Esophagus muscularis mucosa (tissue), 4 donors: ENCODE measurements around the gene GLG1. TPM values are rescaled to one million over a fixed set of nuclear protein-coding genes. Genes with fewer than 3 reads are reported as not detected.
A peak's percentile ranks its signal among the peaks of the same experiment; 100 is the strongest.

ENCODE experiments used
- DNase-seq: peaks from one replicate; pipeline ENCODE4 v3.0.0-alpha.2; 2017; ENCODE audit errors: extremely low spot score
- H3K27ac ChIP-seq, 4 donors: fragments of 200-600 bp; sonication (generic); replicated peaks in 1 of 4; 1 replicate in 3 of 4; 2 replicates in 1 of 4; pipeline ENCODE4 v1.5.1; 2016 to 2019; ENCODE audit warnings: mild to moderate bottlenecking in 1 of 4
- H3K27me3 ChIP-seq, 4 donors: fragments of 200-600 bp; sonication (generic); one replicate each; pipeline versions ENCODE4 v1.5.1 to v1.6.0; 2016 to 2019
- H3K36me3 ChIP-seq, 4 donors: fragments of 200-600 bp; sonication (generic); one replicate each; pipeline ENCODE4 v1.5.1; 2016 to 2019
- H3K4me1 ChIP-seq, 4 donors: fragments of 200-600 bp; sonication (generic); one replicate each; pipeline ENCODE4 v1.5.1; 2016 to 2019
- H3K4me3 ChIP-seq, 4 donors: fragments of 200-600 bp; sonication (generic); 1 replicate in 2 of 4; 2 replicates in 2 of 4; pipeline ENCODE4 v1.5.1; 2016 to 2019; ENCODE audit warnings: mild to moderate bottlenecking in 4 of 4, moderate library complexity in 1 of 4
- H3K9me3 ChIP-seq, 4 donors: fragments of 200-600 bp; sonication (generic); 1 replicate in 3 of 4; 2 replicates in 1 of 4; pipeline ENCODE4 v1.5.1; 2016 to 2019
- EP300 ChIP-seq: sonication (generic); formaldehyde crosslinking; IDR thresholded peaks from one replicate; pipeline ENCODE4 v1.6.1; 2017; ENCODE audit warnings: antibody characterized with exemption
- POLR2A ChIP-seq: fragments of 450-650 bp; IDR thresholded peaks from one replicate; pipeline ENCODE4 v1.6.1; 2017; ENCODE audit warnings: antibody characterized with exemption, moderate library complexity, mild to moderate bottlenecking, low read depth
- POLR2AphosphoS5 ChIP-seq, 2 donors: sonication (generic); formaldehyde crosslinking; IDR thresholded peaks; one replicate each; pipeline ENCODE4 v1.6.1; 2017; ENCODE audit warnings: antibody characterized with exemption in 2 of 2
- WGBS: methylation state at CpG from one replicate; pipeline ENCODE4 v1.1.5; 2018; 5-methylcytosine and 5-hydroxymethylcytosine counted together
- intact Hi-C: fragments of 100-400 bp; cut with DNase I; formaldehyde crosslinking; loops from one replicate; pipeline ENCODE4 v1.15.1; 2023
- total RNA-seq, 4 donors: library from RNA; depleted of rRNA; stranded (reverse); fragments of >200 nt; gene quantifications; one replicate each; pipeline versions ENCODE4 v1.1.0 to v1.2.1, GENCODE V29; 2016
- TF ChIP-seq, protein P1 (sequence below), 3 experiments: fragments of 200-600 bp in 2 of 3; fragments of 450-650 bp in 1 of 3; sonication (generic) in 2 of 3; IDR thresholded peaks; one replicate each; pipeline ENCODE4 v1.5.1; 2017 to 2019; ENCODE audit warnings: antibody characterized with exemption in 3 of 3, mild to moderate bottlenecking in 2 of 3, moderate library complexity in 1 of 3

Gene GLG1
- total RNA-seq, 4 donors from 2014 or later = 92.8 to 128 (median 121) TPM

DNA sequence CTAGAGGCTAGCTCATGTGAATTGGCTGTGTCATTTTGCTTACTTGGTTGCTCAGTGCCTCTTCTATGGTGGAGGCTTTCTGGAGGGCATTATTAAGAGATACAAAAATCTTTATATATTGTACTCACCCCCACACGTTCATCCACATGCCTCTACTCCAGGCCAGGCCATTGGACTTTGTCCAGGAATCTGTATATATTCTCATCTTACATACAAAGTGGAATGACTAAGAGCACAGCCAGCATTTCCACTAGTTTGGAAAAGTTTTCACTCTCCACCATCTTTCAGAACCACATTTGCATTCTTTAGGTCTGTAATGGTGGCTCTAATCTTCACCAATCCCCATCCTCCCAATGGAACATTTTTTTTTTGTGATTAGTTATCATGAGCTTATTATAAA is 4.8 kb upstream of the GLG1 start:
- Histone ChIP-seq H3K4me1 (peaks cover 7 to 11% (median 9%) of the 10 kb centered on the region in 4 donors), H3K27me3 (no peaks in the 10 kb centered on the region), H3K27ac (no peak overlapping the region), H3K9me3 (no peaks in the 10 kb centered on the region), H3K36me3 (no peaks in the 10 kb centered on the region), H3K4me3 (no peak overlapping the region)
- intact Hi-C loops = no loop called here
- DNase-seq = no peak
- no peak for TF ChIP-seq EP300
- no peak for TF ChIP-seq POLR2A
- TF ChIP-seq POLR2AphosphoS5 (IDR thresholded peaks at IDR 0.05) = no peak
- TF ChIP-seq, protein P1, sequence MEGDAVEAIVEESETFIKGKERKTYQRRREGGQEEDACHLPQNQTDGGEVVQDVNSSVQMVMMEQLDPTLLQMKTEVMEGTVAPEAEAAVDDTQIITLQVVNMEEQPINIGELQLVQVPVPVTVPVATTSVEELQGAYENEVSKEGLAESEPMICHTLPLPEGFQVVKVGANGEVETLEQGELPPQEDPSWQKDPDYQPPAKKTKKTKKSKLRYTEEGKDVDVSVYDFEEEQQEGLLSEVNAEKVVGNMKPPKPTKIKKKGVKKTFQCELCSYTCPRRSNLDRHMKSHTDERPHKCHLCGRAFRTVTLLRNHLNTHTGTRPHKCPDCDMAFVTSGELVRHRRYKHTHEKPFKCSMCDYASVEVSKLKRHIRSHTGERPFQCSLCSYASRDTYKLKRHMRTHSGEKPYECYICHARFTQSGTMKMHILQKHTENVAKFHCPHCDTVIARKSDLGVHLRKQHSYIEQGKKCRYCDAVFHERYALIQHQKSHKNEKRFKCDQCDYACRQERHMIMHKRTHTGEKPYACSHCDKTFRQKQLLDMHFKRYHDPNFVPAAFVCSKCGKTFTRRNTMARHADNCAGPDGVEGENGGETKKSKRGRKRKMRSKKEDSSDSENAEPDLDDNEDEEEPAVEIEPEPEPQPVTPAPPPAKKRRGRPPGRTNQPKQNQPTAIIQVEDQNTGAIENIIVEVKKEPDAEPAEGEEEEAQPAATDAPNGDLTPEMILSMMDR (IDR thresholded peaks at IDR 0.05) = no peak
- WGBS = 53% methylated on average over 1 of the region's 1 CpG

GRCh38 chr16:74608944-74609343 is 2.0 kb upstream of the GLG1 start:
- Histone ChIP-seq H3K36me3 (no peaks in the 10 kb centered on the region), H3K27me3 (no peaks in the 10 kb centered on the region), H3K9me3 (no peaks in the 10 kb centered on the region), H3K4me1 (peaks cover 28 to 32% (median 30%) of the 10 kb centered on the region in 4 donors), H3K27ac (no peak overlapping the region), H3K4me3 (no peak overlapping the region)
- intact Hi-C loops = no loop called here
- 79% methylated on average over 6 of the region's 6 CpGs for WGBS
- TF ChIP-seq EP300 (no peak), POLR2AphosphoS5 (IDR thresholded peaks at IDR 0.05) (no peak), POLR2A (no peak)
- TF ChIP-seq, protein P1 (IDR thresholded peaks at IDR 0.05) = no peak
- no peak for DNase-seq

DNA sequence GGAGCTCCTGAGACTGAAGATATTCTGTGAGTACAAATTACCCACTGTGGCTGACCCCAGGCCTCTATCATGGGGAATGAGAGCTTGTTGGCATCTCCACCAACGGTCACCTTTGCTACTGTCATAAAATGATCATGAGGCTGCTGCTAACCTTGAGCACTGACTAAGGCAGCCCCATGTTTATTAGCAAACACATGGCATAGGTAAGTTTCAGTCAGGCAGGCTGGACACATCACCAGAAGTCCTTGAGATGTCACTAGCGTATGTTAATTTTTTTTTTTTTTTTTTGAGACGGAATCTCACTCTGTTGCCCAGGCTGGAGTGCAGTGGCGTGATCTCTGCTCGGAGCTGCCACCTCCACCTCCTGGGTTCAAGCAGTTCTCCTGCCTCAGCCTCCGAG is 1.5 kb upstream of the GLG1 start:
- no peaks in the 10 kb centered on the region for H3K9me3 ChIP-seq
- no peaks in the 10 kb centered on the region for H3K36me3 ChIP-seq
- intact Hi-C loops = no loop called here
- no peak for TF ChIP-seq POLR2AphosphoS5 (IDR thresholded peaks at IDR 0.05)
- no peak for TF ChIP-seq POLR2A
- no peak for TF ChIP-seq EP300
- TF ChIP-seq, protein P1 (IDR thresholded peaks at IDR 0.05) = no peak
- H3K4me1 ChIP-seq = peaks cover 33 to 38% (median 35%) of the 10 kb centered on the region in 4 donors
- DNase-seq = no peak
- peak overlapping the region in 1 of 4 donors; percentile 96 for H3K27ac ChIP-seq
- H3K4me3 ChIP-seq = no peak overlapping the region
- H3K27me3 ChIP-seq = no peaks in the 10 kb centered on the region
- WGBS = 81% methylated on average over 6 of the region's 6 CpGs

DNA sequence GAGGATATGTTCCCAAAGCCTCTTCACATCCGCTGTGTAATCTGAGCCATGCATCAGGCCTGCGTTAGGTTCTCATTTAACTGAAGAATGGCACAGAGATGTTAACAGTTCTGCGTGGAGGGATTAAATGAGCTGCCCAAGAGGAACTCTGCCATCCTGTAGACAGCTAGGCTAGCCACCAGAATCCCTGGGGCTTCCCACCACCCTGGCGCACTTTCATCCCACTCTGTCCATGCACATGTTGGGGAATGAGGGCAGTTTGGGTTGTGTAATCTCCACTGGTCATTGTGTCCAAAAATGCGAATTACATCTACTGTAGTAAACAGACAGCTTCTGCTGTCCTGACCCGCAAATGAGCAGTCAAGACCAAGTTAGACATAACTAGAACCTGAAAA is 1.0 kb upstream of the GLG1 start:
- Histone ChIP-seq H3K27ac (peak overlapping the region; percentile 88 to 96 (median 95)), H3K36me3 (no peaks in the 10 kb centered on the region), H3K9me3 (no peaks in the 10 kb centered on the region), H3K4me3 (peak overlapping the region in 3 of 4 donors; percentile 71 to 96 (median 81)), H3K27me3 (no peaks in the 10 kb centered on the region), H3K4me1 (peaks cover 37 to 42% (median 39%) of the 10 kb centered on the region in 4 donors)
- TF ChIP-seq POLR2AphosphoS5 (IDR thresholded peaks at IDR 0.05) (no peak), POLR2A (no peak), EP300 (no peak)
- TF ChIP-seq, protein P1 (IDR thresholded peaks at IDR 0.05) = no peak
- intact Hi-C loops = no loop called here
- WGBS = 86% methylated on average over 5 of the region's 6 CpGs
- no peak for DNase-seq

- DNase-seq = no peak
- no peak for TF ChIP-seq POLR2A
- no peak for TF ChIP-seq EP300
- TF ChIP-seq POLR2AphosphoS5 (IDR thresholded peaks at IDR 0.05) = no peak
- TF ChIP-seq, protein P1 (IDR thresholded peaks at IDR 0.05) = no peak
- intact Hi-C loops = no loop called here
- Histone ChIP-seq H3K4me3 (peak overlapping the region; percentile 71 to 96 (median 80)), H3K36me3 (no peaks in the 10 kb centered on the region), H3K27me3 (no peaks in the 10 kb centered on the region), H3K4me1 (peaks cover 37 to 46% (median 42%) of the 10 kb centered on the region in 4 donors), H3K27ac (peak overlapping the region; percentile 88 to 96 (median 95)), H3K9me3 (no peaks in the 10 kb centered on the region)
- WGBS = 12% methylated on average over 14 of the region's 14 CpGs
Measured at GRCh38 chr16:74607310-74607961, 522 bp upstream of the GLG1 start.
